ENCODE measurements around the gene FAR2. TPM values are rescaled to one million over a fixed set of nuclear protein-coding genes. Genes with fewer than 3 reads are reported as not detected.

The FAR2 gene
- total RNA-seq, 1 experiment from 2014 or later: 6.0 TPM

Other genes starting within 250 kb of the FAR2 start
- gene ERGIC2, start 231.9 kb downstream of the FAR2 start, total RNA-seq (2014; rRNA removed; shearing (Covaris generic)): 146 and 165 TPM in 2 replicates

All from SK-MEL-5 (cell line).